ENCODE results near the gene TRPM1.
"Not testable (repeated sequence)": the region's sequence is repeated elsewhere in the genome, so short reads cannot be mapped to it uniquely, and the experiment has no call there.

The TRPM1 gene

GRCh38 chr15:31125061-31125460 lies 23.5 kb upstream of the TRPM1 start:
- DNase-seq (ENCODE audit: low read depth in 2 of 3, low spot score in 2 of 3): no peak

- DNase-seq (ENCODE audit: low read depth in 2 of 3, low spot score in 2 of 3): no peak
Observed at GRCh38 chr15:31116423-31117030, 15.0 kb upstream of the TRPM1 start.

- no peak for DNase-seq (ENCODE audit: low read depth in 2 of 3, low spot score in 2 of 3)
Observed at GRCh38 chr15:31111091-31111647, 9.6 kb upstream of the TRPM1 start.

GRCh38 chr15:31108836-31109235 lies 7.3 kb upstream of the TRPM1 start:
- DNase-seq (ENCODE audit: low read depth in 2 of 3, low spot score in 2 of 3): no peak

GRCh38 chr15:31106495-31107300 lies 5.2 kb upstream of the TRPM1 start:
- no peak for DNase-seq (ENCODE audit: low read depth in 2 of 3, low spot score in 2 of 3)

- no peak for DNase-seq (ENCODE audit: low read depth in 2 of 3, low spot score in 2 of 3)
Observed at GRCh38 chr15:31104003-31104402, 2.5 kb upstream of the TRPM1 start.

GRCh38 chr15:31102374-31103342 lies 1.1 kb upstream of the TRPM1 start:
- DNase-seq (ENCODE audit: low read depth in 2 of 3, low spot score in 2 of 3): no peak

- DNase-seq (ENCODE audit: low read depth in 2 of 3, low spot score in 2 of 3): no peak
Observed at GRCh38 chr15:31102039-31102321, 455 bp upstream of the TRPM1 start.

- no peak for DNase-seq (ENCODE audit: low read depth in 2 of 3, low spot score in 2 of 3)
Observed at GRCh38 chr15:31100738-31101137, 787 bp downstream of the TRPM1 start.

- DNase-seq (ENCODE audit: low read depth in 2 of 3, low spot score in 2 of 3): no peak
Observed at GRCh38 chr15:31098953-31099740, 2.4 kb downstream of the TRPM1 start.

- DNase-seq (ENCODE audit: low read depth in 2 of 3, low spot score in 2 of 3): no peak
Observed at GRCh38 chr15:31098491-31098917, 3.0 kb downstream of the TRPM1 start.

GRCh38 chr15:31096563-31096962 lies 5.0 kb downstream of the TRPM1 start:
- DNase-seq (ENCODE audit: low read depth in 2 of 3, low spot score in 2 of 3): no peak

- DNase-seq (ENCODE audit: low read depth in 2 of 3, low spot score in 2 of 3): no peak
Observed at GRCh38 chr15:31091481-31091880, 10.0 kb downstream of the TRPM1 start.

GRCh38 chr15:31090766-31091165 lies 10.8 kb downstream of the TRPM1 start:
- no peak for DNase-seq (ENCODE audit: low read depth in 2 of 3, low spot score in 2 of 3)

GRCh38 chr15:31089368-31090047 lies 12.0 kb downstream of the TRPM1 start:
- DNase-seq (ENCODE audit: low read depth in 2 of 3, low spot score in 2 of 3): no peak

GRCh38 chr15:31088672-31089367 lies 12.7 kb downstream of the TRPM1 start:
- no peak for DNase-seq (ENCODE audit: low read depth in 2 of 3, low spot score in 2 of 3)

GRCh38 chr15:31088041-31088440 lies 13.5 kb downstream of the TRPM1 start:
- not testable (repeated sequence) for DNase-seq (ENCODE audit: low read depth in 2 of 3, low spot score in 2 of 3)

GRCh38 chr15:31086344-31086743 lies 15.2 kb downstream of the TRPM1 start:
- no peak for DNase-seq (ENCODE audit: low read depth in 2 of 3, low spot score in 2 of 3)

GRCh38 chr15:31085359-31085758 lies 16.2 kb downstream of the TRPM1 start:
- no peak for DNase-seq (ENCODE audit: low read depth in 2 of 3, low spot score in 2 of 3)

- DNase-seq (ENCODE audit: low read depth in 2 of 3, low spot score in 2 of 3): no peak
Observed at GRCh38 chr15:31084176-31084575, 17.3 kb downstream of the TRPM1 start.
